Measurements from ENCODE around the gene MLX.
"Not testable (repeated sequence)": the region's sequence is repeated elsewhere in the genome, so short reads cannot be mapped to it uniquely, and the experiment has no call there.

Gene MLX

GRCh38 chr17:42609814-42610801 is 43.2 kb downstream of the MLX start:
- in situ Hi-C loops (cut with MboI; ENCODE audit: low sequenced_read_pairs): not testable (repeated sequence)

DNA sequence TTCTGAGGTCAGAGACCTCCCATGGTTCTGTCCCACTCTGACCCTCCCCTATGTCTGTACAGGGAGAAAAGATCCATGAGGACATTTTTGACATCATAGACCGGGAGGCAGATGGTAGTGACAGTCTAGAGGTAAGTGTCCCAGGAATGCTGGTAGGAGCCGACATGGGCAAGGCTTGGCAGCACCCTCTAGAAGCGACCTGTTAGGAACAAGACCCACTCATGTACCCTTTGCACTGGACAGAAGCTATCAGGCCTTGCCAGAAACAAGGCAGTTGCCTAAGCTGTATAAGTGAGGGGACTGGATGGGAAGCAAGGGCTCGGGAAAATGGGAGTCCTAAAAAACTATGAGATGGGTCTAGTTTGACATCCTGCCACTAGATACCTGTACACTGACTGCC is 45.1 kb downstream of the MLX start:
- in situ Hi-C loops (cut with MboI; ENCODE audit: low sequenced_read_pairs): no loop called here

DNA sequence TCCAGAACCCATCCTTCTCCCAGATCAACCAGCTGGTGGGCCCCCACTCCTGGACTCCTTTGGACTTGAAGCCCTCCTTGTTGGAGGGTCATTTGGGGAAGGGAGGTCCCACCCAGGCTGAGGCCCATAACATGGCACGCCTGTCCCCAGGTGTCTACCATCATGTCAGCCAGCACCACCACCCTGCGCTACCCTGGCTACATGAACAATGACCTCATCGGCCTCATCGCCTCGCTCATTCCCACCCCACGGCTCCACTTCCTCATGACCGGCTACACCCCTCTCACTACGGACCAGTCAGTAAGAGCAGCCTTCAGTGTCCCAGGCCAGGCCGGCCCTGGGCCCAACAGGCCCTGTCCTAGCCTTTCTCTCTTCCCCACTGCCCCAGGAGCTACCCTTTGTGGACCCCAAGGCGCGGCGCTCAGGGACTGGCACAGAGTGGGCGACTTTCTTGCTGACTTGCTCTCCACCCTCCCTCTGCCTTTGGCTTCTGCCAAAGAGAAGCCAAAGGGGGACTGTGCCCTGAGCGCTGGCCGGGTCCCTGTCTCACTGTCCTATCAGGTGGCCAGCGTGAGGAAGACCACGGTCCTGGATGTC is 46.9 kb downstream of the MLX start:
- in situ Hi-C loops (cut with MboI; ENCODE audit: low sequenced_read_pairs): no loop called here

GRCh38 chr17:42617956-42618431 is 51.1 kb downstream of the MLX start:
- in situ Hi-C loops (cut with MboI; ENCODE audit: low sequenced_read_pairs): no loop called here

GRCh38 chr17:42618442-42619150 is 51.7 kb downstream of the MLX start:
- in situ Hi-C loops (cut with MboI; ENCODE audit: low sequenced_read_pairs): no loop called here

DNA sequence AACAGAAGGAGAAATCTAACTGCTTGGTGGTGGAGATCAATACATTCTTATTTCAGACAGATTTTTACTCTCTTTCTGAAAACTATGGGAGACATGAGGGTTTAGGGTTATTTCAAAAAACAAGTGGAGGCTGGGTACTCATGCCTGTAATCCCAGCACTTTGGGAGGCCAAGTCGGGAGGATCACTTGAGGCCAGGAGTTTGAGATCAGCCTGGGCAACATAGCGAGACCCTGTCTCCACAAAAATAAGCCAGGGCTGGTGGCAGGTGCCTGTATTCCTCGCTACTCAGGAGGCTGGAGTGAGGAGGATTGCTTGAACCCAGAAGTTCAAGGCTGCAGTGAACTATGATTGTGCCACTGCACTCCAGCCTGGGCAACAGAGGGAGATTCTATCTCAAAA is 55.1 kb downstream of the MLX start:
- in situ Hi-C loops (cut with MboI; ENCODE audit: low sequenced_read_pairs): not testable (repeated sequence)
